ENCODE data around the gene ZBTB5. TPM values are rescaled to one million over a fixed set of nuclear protein-coding genes. Genes with fewer than 3 reads are reported as not detected.

The ZBTB5 gene, protein sequence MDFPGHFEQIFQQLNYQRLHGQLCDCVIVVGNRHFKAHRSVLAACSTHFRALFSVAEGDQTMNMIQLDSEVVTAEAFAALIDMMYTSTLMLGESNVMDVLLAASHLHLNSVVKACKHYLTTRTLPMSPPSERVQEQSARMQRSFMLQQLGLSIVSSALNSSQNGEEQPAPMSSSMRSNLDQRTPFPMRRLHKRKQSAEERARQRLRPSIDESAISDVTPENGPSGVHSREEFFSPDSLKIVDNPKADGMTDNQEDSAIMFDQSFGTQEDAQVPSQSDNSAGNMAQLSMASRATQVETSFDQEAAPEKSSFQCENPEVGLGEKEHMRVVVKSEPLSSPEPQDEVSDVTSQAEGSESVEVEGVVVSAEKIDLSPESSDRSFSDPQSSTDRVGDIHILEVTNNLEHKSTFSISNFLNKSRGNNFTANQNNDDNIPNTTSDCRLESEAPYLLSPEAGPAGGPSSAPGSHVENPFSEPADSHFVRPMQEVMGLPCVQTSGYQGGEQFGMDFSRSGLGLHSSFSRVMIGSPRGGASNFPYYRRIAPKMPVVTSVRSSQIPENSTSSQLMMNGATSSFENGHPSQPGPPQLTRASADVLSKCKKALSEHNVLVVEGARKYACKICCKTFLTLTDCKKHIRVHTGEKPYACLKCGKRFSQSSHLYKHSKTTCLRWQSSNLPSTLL
- 19.6 TPM for total RNA-seq

DNA sequence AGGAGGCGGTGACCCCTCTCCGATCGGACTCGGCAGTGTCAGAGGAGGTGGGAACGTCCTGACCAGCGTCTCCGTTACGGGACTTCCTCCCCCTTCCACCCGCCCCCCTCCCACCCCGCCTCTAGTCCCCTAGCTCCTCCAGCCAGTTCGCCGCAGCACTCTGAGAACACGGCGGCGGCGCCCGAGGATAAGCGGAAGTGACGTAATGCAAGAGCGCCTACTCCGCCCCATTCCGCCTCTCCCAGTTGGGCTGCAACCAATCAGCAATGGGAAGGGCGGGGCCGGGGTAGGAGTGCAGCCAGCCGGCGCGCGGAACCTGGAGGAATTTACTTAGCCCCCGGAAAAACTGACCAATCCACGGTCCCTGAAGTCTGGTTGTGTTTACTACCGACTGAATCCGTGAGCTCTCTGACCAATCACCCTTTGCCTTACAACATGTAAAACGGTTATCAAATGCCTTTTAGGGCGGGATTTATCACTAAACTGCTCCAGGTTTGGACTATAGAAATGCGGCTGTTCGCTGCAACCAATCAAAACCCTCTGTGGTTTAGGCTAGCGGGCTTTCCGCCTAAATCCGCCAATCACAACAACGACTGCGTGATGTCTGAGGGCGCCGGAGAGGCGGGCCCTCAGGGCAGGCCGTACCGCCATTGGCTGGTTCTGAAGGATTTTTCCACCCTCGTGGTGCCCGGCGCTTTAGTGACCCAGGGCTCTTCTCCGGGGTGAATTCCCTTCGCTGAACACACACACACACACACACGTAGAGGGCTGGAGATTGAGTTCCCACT lies at the start of gene ZBTB5:
ZBTB5 (minus strand) TSS at position 202 of the 788 bp plus-strand sequence. CDS start 22,899 bp downstream, outside the sequence.

GRCh38 chr9:37485389-37486255 lies 20.4 kb upstream of the ZBTB5 start, which contains the start of gene POLR1E:
Gene POLR1E (plus strand): TSS chr9:37485948. CDS start chr9:37486048, 100 bp downstream.

GRCh38 chr9:37422289-37423104 lies 42.8 kb downstream of the ZBTB5 start, which contains the start of gene GRHPR:
Gene GRHPR (plus strand): TSS chr9:37422696. CDS start chr9:37422751, 55 bp downstream.

Other genes with a start within 250 kb of the ZBTB5 start
- 73.1 TPM for gene GRHPR, start 42.8 kb downstream of the ZBTB5 start, total RNA-seq
- gene POLR1E, start 20.5 kb upstream of the ZBTB5 start, total RNA-seq = 32.8 TPM
- 13.6 TPM for gene FBXO10, start 110.9 kb upstream of the ZBTB5 start, total RNA-seq
- 78.2 TPM for gene TOMM5, start 127.1 kb upstream of the ZBTB5 start, total RNA-seq
- gene FRMPD1, start 185.5 kb upstream of the ZBTB5 start, total RNA-seq = 3.0 TPM

Measured in diencephalon (tissue), 1 donor.